Prostate gland (tissue), 2 donors: ENCODE results near the gene TP63.

Experiments used
- POLR2A ChIP-seq: fragments of 450-650 bp; IDR thresholded peaks from one replicate; pipeline ENCODE4 v1.6.1; 2016; ENCODE audit warnings: antibody characterized with exemption, mild to moderate bottlenecking
- POLR2AphosphoS5 ChIP-seq: sonication (generic); formaldehyde crosslinking; IDR thresholded peaks from one replicate; pipeline ENCODE4 v1.6.1; 2017; ENCODE audit warnings: antibody characterized with exemption
- TF ChIP-seq, protein P1 (sequence below), 4 experiments: fragments of 200-600 bp in 2 of 4; fragments of 450-650 bp in 2 of 4; sonication (generic) in 2 of 4; IDR thresholded peaks; 1 replicate in 3 of 4; 2 replicates in 1 of 4; pipeline ENCODE4 v1.5.1; 2016 to 2019; ENCODE audit warnings: antibody characterized with exemption in 4 of 4, mild to moderate bottlenecking in 2 of 4, moderate library complexity in 2 of 4

DNA sequence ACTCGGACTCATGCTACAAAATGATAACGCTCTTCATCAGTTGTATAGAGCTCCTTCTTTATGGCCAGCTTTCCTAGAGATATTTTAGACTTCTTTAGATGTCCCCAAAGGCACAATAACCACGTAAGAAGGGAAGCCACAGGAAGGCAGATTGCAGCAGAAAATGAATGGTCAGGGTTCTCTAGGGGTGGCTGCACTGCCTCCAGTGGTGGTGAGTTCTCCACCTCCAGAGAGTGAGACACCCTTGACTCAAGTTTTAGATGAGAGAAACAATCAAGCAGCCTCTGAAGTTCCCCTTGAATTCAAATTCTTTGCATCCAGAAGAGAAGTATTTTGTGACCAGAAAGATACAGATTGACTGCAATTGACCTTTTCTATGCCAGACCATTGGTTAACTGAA lies 191.5 kb downstream of the TP63 start:
- TF ChIP-seq, protein P1, sequence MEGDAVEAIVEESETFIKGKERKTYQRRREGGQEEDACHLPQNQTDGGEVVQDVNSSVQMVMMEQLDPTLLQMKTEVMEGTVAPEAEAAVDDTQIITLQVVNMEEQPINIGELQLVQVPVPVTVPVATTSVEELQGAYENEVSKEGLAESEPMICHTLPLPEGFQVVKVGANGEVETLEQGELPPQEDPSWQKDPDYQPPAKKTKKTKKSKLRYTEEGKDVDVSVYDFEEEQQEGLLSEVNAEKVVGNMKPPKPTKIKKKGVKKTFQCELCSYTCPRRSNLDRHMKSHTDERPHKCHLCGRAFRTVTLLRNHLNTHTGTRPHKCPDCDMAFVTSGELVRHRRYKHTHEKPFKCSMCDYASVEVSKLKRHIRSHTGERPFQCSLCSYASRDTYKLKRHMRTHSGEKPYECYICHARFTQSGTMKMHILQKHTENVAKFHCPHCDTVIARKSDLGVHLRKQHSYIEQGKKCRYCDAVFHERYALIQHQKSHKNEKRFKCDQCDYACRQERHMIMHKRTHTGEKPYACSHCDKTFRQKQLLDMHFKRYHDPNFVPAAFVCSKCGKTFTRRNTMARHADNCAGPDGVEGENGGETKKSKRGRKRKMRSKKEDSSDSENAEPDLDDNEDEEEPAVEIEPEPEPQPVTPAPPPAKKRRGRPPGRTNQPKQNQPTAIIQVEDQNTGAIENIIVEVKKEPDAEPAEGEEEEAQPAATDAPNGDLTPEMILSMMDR (IDR thresholded peaks at IDR 0.05): no peak
- TF ChIP-seq POLR2A: no peak
- TF ChIP-seq POLR2AphosphoS5: no peak
